HG03159 (cell line): ENCODE measurements around the gene SNX15.

Experiments used
- ATAC-seq: cut with Tn5 transposase; IDR thresholded peaks from one replicate; pipeline ENCODE4 v1.9.1; 2021; ENCODE audit warnings: mild to moderate bottlenecking, moderate library complexity; ENCODE audit not compliant: unreplicated experiment

Gene SNX15

DNA sequence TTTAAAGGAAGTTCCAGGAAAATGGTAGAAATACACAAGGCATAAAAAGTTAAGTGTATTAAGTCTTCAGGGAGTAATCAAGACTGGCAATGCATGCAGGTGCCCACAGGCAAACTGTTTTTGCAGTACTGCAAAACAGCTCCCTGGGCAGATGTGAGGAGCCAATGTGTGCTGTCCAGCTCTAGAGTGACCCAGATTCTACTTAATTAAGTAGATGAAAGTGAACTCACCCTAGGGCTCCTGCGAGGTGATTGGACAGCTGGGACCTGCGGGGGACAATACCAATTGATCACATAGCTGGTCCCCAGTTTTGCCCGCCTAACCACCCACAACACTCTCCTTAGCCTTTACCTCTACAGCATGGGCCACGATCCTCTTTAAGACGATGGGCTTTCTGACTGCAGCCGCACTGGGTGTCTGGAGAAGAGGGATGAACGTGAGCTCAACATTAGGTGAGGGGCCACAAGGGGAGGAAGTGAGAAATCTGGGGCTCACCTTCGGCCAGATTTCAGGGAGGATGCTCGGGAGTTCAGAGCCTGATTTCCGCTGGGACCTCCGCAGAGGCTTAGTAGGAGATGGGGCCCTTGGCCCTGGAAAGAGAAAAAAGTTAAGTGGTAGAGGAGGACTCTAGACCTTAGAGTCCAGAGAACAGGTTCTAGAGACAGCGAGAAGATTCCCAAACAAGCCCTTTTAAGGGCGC lies 56.0 kb downstream of the SNX15 start:
- peak; percentile 16 for ATAC-seq

DNA sequence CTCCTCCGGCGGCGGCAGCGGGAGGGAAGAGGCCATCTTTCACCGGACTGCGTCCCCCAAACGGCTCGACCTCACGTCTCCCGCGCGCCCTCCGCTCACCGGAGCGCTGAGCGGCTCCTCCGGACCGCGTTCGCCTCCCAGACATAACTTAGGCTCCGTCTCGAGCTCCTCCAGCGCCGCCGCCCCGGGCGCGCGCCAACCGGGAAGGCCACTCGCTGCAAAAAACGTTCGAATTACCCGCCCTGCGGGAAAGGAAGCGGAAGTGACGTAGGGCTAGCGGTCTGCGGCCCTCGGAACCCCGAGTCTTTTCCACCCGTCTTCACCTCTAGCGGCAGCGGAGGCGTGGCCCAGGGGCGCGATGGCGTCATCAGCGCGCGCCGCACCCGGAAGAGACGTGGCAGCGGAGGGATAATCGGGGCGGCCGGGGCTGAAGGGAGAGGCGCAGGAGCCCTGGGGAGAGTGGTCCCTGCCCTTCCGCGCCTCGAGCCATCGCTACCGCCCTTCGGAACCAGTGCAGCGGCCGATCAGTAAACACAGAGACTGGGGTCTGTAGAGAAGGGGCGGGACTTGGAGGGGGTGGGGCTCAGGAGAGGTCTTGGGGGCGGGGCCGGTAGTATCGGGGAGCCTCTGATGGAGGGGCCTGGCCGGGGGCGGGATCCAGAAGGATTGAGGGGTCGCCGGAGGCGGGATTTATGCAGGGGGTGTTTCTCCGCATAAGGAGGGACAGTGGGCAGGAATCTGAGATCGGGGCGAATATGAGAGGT lies 56.8 kb downstream of the SNX15 start, which contains the start of the genes CDCA5 and ZFPL1:
CDCA5 (minus strand) TSS at position 207 of the 764 bp plus-strand sequence; CDS start at position 145, 62 bp downstream.
ZFPL1 (plus strand) TSS at position 389 of the 764 bp plus-strand sequence. CDS start 477 bp downstream, outside the sequence.
- ATAC-seq, result peak; percentile 80

DNA sequence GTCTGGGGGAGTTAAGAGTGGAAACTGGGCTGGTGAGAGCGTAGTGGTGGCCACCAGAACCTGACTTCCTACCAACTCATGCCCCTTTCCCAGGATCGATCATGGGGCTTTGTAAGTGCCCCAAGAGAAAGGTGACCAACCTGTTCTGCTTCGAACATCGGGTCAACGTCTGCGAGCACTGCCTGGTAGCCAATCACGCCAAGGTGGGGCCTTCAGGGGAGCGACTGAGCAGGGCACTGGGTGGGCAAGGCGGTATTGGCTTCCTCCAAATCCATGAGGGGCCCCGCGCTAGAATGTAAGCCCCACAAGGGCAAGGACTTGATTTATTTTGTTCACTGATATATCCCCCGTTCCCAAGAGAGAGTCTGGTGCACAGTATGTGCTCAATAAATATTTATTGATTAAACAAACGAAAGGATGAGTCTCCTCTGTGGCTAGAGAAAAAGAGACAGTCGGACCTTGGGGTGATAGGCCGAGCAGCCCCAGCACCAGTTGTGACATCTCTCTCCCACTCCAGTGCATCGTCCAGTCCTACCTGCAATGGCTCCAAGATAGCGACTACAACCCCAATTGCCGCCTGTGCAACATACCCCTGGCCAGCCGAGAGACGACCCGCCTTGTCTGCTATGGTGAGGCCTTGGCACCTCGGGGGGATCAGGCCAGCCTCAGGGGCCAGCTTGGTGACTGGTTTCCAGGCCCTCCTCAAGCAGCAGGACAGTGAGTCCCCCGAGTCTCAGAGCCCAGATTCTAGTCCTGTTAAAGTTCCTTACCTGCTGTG lies 57.5 kb downstream of the SNX15 start:
- peak; percentile 4 for ATAC-seq

DNA sequence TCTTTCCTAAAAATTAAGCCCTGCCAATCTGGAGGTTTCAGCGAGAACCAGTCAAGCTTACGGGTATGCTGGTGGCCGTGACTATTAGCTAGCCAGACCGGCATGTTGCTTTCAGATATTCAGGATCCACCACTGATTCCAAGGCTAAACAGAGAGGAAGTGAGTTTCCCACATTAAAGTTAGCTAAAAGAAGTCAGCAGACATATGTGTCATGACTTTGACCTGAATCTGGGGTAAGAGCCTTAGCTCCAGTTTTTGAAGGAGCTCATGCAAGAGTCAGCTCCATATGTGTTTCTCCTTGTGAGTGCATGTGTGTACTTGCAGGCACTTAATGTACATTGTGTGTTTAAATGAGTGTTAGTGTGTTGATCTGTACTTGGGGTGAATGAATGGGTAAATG lies 58.2 kb downstream of the SNX15 start:
- ATAC-seq, result no peak

DNA sequence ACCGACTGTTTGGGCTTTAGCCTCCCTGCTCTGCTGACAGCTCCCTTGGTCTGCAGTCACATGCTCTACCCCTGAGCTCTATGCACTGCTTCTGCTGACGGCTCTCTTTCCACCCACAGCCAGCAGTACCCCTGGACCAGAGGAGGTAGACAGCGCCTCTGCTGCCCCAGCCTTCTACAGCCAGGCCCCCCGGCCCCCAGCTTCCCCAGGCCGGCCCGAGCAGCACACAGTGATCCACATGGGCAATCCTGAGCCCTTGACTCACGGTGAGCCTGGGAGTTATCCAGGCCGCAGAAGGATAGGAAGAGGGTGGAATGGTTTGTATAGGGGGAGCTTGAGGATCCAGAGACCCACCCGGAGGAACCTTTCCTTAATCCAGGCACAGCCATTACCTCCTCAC lies 59.6 kb downstream of the SNX15 start:
- ATAC-seq, result no peak

DNA sequence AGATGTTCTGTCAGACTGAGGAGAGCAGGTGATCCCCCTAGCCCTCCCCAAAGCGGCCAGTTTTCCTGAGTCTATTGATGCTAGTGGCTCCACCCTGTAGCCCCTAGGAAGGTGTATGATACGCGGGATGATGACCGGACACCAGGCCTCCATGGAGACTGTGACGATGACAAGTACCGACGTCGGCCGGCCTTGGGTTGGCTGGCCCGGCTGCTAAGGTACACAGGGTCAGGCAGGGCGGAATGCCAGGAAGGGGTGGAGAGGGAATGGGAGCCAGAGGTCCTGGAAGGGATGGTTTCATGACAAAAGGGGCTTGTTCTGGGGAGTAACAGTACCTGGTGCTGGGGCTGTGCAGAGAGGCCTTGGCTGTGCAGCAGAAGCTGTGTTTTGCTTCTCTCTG lies 60.0 kb downstream of the SNX15 start:
- no peak for ATAC-seq

DNA sequence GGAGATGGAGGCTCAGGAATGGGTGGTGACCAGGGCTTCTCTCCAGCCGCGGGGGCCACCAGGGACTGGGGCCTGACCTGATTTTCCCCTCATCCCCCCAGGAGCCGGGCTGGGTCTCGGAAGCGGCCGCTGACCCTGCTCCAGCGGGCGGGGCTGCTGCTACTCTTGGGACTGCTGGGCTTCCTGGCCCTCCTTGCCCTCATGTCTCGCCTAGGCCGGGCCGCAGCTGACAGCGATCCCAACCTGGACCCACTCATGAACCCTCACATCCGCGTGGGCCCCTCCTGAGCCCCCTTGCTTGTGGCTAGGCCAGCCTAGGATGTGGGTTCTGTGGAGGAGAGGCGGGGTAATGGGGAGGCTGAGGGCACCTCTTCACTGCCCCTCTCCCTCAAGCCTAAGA lies 60.6 kb downstream of the SNX15 start:
- no peak for ATAC-seq

DNA sequence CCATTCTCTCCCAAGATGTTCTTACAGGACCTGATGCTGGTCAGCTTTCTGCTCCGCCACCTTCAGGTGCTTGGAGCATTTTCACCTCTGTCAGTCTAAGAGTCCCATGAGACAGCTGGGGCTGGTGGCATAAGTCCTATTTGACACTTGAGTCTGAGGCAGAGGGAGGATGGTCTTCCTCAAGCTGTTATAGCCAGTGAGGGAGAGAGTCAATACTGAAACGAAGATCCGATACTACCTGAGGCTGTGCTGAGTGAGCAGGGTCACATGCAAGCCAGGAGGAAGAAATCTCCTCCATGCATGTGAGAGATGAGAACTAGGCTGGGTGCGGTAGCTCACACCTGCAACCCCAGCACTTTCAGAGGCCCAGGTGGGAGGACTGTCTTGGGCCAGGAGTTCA lies 62.4 kb downstream of the SNX15 start:
- no peak for ATAC-seq
